ENCODE data around the gene HTR3B.
A peak's percentile ranks its signal among the peaks of the same experiment; 100 is the strongest.

The HTR3B gene, protein sequence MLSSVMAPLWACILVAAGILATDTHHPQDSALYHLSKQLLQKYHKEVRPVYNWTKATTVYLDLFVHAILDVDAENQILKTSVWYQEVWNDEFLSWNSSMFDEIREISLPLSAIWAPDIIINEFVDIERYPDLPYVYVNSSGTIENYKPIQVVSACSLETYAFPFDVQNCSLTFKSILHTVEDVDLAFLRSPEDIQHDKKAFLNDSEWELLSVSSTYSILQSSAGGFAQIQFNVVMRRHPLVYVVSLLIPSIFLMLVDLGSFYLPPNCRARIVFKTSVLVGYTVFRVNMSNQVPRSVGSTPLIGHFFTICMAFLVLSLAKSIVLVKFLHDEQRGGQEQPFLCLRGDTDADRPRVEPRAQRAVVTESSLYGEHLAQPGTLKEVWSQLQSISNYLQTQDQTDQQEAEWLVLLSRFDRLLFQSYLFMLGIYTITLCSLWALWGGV

DNA sequence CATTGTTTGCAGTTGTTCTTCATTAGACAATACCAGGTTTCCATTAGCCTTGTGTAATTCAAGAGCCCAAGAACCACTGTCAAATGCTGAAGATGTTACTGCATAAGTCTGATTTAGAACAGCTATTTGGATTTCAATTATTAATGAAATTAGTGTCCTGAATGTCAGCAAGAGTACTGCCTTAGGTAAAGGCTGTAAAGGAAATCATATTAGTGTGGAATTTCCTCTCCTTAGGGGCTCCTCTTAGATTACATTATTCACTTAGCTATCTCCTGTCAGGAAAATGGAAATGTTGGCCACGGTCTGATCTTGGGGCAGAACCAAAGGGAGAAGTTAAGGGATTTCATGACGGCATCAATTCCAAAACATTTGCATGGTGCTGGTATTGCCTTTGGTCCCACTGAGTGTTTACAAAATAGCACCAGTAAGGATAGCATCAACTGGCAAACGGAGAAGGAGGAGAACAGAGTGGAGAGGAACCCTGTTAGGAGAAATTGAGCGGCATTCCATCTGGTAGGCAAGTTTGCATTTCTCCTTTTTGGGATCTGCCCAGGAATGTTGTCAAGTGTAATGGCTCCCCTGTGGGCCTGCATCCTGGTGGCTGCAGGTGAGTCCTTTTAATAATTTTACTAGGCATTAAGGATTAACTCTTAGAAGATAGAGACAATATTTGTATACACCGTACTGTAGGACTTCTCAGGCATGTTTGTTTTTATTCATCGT lies at the start of gene HTR3B:
HTR3B (plus strand) TSS at position 418 of the 723 bp plus-strand sequence; CDS start at position 556, 138 bp downstream.
- H3K4me3 ChIP-seq (replicated peaks in 1 of 2; ENCODE audit: low read depth in 2 of 2, low read length in 2 of 2), result no peak within 1 kb of the TSS
- DNase-seq (ENCODE audit: low read depth in 2 of 2), result no peak
- TF ChIP-seq, protein P1, sequence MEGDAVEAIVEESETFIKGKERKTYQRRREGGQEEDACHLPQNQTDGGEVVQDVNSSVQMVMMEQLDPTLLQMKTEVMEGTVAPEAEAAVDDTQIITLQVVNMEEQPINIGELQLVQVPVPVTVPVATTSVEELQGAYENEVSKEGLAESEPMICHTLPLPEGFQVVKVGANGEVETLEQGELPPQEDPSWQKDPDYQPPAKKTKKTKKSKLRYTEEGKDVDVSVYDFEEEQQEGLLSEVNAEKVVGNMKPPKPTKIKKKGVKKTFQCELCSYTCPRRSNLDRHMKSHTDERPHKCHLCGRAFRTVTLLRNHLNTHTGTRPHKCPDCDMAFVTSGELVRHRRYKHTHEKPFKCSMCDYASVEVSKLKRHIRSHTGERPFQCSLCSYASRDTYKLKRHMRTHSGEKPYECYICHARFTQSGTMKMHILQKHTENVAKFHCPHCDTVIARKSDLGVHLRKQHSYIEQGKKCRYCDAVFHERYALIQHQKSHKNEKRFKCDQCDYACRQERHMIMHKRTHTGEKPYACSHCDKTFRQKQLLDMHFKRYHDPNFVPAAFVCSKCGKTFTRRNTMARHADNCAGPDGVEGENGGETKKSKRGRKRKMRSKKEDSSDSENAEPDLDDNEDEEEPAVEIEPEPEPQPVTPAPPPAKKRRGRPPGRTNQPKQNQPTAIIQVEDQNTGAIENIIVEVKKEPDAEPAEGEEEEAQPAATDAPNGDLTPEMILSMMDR (IDR thresholded peaks at IDR 0.05; ENCODE audit: low read depth, low read length), result no peak

DNA sequence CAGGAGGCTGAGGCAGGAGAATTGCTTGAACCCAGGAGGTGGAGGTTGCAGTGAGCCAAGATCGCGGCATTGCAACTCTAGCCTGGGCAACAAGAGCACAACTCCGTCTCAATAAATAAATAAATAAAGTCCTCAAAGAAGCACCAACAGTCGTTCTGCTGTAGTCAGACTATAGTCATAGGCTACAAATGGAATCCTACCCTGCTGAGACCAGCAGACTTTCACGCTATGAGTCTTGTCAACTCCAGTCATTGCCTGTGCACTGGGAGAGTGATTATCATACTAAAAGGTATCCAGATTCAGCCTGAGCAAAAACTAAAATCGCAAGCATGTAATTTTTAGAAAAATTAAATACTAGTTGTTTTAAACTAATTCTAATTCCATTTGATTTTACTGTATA lies 48.8 kb upstream of the HTR3B start:
- DNase-seq (ENCODE audit: low read depth in 2 of 2), result no peak
- TF ChIP-seq, protein P1 (IDR thresholded peaks at IDR 0.05; ENCODE audit: low read depth, low read length), result no peak
- no peak overlapping the region for H3K4me3 ChIP-seq (replicated peaks in 1 of 2; ENCODE audit: low read depth in 2 of 2, low read length in 2 of 2)

DNA sequence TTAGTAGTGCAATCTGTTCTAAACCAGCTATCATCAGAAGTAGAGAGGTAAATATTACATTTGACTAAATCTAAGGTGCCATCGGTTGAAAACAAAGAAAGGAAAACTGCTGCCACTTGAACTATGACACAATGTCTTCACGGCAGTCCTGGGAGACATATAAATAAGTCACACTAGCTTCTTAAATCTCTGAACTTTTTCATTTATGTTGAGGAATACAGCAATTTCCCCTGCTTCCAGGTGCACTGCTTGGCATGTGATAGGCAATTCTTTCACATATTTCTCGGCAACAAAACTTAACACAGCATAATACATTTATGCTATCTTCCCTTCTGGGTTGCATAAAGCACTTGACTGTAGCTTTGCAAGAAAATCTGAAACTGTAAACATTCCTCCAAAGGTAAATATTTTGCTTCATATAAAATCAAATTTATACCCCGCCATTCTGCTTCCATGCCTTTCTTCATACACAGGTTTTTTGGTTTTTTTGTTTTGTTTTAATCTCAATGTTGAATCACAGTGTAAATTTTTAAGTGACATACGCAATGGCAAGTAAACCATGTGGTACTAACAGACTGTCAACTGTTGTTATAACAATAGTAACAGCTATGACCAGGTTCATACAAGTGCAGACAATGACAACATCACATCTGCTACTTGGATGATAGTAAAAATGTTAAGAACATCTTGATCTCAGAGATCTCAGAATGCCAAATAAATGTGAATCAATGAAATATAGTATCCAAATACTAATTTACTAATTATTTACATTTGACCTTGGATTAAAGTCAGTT lies 47.4 kb upstream of the HTR3B start:
- TF ChIP-seq, protein P1 (IDR thresholded peaks at IDR 0.05; ENCODE audit: low read depth, low read length), result no peak
- no peak overlapping the region for H3K4me3 ChIP-seq (replicated peaks in 1 of 2; ENCODE audit: low read depth in 2 of 2, low read length in 2 of 2)
- no peak for DNase-seq (ENCODE audit: low read depth in 2 of 2)

DNA sequence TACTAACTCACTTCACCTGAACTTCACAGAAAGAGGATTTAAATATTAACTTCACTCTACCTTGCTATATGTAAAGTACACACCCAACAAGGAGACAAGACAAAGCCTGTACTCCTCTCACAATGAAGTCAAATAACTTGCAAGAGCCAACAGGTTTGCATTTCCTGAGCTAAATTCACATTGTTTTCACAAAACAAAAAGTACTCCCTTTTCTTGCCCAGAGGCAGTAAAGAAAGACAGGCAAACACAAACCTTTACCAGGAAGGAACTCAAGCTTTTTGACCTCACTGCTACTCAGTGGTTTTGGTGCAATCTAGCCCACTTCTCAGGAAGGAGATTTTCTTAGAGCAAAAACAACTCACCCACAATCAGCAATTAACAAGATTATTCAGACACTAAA lies 44.9 kb upstream of the HTR3B start:
- TF ChIP-seq, protein P1 (IDR thresholded peaks at IDR 0.05; ENCODE audit: low read depth, low read length), result no peak
- no peak for DNase-seq (ENCODE audit: low read depth in 2 of 2)
- no peak overlapping the region for H3K4me3 ChIP-seq (replicated peaks in 1 of 2; ENCODE audit: low read depth in 2 of 2, low read length in 2 of 2)

DNA sequence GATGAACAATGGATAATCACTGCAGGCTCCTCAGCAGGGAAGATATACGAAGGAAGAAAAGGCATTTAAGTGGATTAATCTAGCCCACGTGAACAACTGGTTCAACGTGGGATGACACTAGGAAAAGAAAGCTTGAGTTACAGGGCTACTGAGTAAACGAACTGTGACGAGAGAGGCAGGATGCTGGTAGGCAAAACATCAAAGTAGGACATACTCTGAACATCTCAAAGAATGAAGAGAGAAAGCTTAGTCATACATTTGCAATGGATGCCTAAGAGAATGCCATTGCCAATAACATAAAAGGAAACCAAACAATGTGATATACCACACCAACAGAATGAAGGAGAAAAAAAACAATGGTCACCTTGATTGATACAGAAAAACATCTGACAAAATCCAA lies 42.2 kb upstream of the HTR3B start:
- TF ChIP-seq, protein P1 (IDR thresholded peaks at IDR 0.05; ENCODE audit: low read depth, low read length), result no peak
- no peak overlapping the region for H3K4me3 ChIP-seq (replicated peaks in 1 of 2; ENCODE audit: low read depth in 2 of 2, low read length in 2 of 2)
- peak; percentile 6 to 66 for DNase-seq (ENCODE audit: low read depth in 2 of 2)

DNA sequence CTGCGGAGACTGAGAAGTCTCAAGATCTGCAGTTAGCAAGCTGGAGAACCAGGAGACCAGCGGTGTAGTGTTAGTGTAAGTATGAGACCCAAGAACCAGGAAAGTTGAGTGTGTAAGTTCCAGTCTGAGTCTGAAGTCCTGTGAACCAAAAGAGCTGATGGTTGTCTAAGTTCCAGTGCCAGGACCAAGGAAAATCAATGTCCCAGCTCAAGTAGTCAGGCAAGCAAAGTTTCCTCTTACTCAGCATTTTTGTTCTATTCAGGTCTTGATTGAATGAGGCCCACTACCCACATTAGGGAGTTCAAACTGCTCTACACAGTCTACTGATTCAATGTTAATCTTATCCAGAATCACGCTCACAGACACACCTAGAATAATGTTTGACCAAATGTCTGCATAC lies 40.2 kb upstream of the HTR3B start:
- DNase-seq (ENCODE audit: low read depth in 2 of 2), result no peak
- TF ChIP-seq, protein P1 (IDR thresholded peaks at IDR 0.05; ENCODE audit: low read depth, low read length), result no peak
- H3K4me3 ChIP-seq (replicated peaks in 1 of 2; ENCODE audit: low read depth in 2 of 2, low read length in 2 of 2), result no peak overlapping the region
